ENCODE data around the gene NDUFAB1. TPM values are rescaled to one million over a fixed set of nuclear protein-coding genes. Genes with fewer than 3 reads are reported as not detected.

NDUFAB1 gene
- polyA plus RNA-seq, 2 of the 4 experiments (the other 2 are of a cell fraction) = 167 to 277 TPM

DNA sequence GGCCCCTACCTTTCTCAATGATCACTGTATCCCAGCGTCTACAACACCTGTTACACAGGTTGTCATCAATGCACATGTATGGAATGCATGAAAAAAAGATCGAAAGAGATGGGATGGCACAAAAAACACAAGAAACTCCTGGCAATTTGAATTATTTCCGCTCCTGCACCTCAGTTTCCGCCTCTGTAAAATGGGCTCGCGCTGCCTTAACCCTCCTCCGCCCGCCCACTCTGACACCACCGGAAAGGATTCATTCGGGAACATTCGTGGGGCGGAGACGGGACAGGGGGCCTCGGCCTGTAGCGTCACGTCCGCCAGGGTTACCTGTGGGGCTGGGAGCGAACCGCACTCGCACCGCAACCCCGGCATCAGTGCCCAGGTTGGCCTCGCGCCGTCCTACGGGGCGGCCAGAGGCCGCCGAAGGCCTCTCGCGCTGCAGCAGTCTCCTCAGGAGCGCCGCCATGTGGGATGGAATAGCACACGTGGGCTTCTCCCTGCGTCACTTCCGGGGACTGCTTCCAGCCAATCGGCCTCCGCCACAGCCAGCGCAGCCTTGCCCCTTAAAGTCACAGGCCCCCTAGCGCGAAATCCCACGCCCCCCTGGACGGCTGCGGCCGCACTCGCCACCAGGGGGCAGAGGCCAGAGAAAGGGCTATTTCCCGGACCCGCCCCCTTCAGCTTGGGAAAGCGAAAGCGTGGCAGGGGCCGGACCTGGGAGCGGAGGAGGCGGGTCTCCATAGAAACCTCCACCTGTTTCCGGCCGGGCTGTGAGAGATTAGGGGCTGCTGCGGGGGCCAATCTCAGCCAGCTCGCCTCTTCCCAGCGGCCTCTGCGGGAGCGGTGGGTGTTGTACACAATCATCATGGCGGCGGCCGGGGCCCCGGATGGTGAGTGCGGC, 39.0 kb downstream of the NDUFAB1 start, which contains the start of the genes EARS2 and UBFD1 (continued):
- TF ChIP-seq, protein P1, sequence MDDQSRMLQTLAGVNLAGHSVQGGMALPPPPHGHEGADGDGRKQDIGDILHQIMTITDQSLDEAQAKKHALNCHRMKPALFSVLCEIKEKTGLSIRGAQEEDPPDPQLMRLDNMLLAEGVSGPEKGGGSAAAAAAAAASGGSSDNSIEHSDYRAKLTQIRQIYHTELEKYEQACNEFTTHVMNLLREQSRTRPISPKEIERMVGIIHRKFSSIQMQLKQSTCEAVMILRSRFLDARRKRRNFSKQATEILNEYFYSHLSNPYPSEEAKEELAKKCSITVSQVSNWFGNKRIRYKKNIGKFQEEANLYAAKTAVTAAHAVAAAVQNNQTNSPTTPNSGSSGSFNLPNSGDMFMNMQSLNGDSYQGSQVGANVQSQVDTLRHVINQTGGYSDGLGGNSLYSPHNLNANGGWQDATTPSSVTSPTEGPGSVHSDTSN (IDR thresholded peaks at IDR 0.05) = peak; percentile 91
- TF ChIP-seq BHLHE40 (IDR thresholded peaks at IDR 0.05; ENCODE audit: low read depth, low read length) (no peak), HDAC2 (IDR thresholded peaks at IDR 0.05) (peak; percentile 100), ZSCAN20 (CRISPR knock-in tag; IDR thresholded peaks at IDR 0.05) (peak; percentile 57; the same call in 1 of the 2 replicates), EP300 (IDR thresholded peaks at IDR 0.05) (no peak), SMC3 (IDR thresholded peaks at IDR 0.05) (peak; percentile 69), RFX5 (IDR thresholded peaks at IDR 0.05) (peak; percentile 53), EHF (CRISPR knock-in tag; IDR thresholded peaks at IDR 0.05) (0 out of 2 replicates have a peak, but pooled peaks have one; percentile 33), FOSB (CRISPR knock-in tag; IDR thresholded peaks at IDR 0.05) (peak; percentile 66), HEYL (CRISPR knock-in tag; IDR thresholded peaks at IDR 0.05) (peak; percentile 76; the same call in 1 of the 2 replicates), KDM5A (IDR thresholded peaks at IDR 0.05) (peak; percentile 59), NR3C1 (IDR thresholded peaks at IDR 0.05) (no peak), POLR2A (IDR thresholded peaks at IDR 0.05; ENCODE audit: low read length) (peak; percentile 57; the same call in 1 of the 2 replicates)
- TF ChIP-seq, protein P2, sequence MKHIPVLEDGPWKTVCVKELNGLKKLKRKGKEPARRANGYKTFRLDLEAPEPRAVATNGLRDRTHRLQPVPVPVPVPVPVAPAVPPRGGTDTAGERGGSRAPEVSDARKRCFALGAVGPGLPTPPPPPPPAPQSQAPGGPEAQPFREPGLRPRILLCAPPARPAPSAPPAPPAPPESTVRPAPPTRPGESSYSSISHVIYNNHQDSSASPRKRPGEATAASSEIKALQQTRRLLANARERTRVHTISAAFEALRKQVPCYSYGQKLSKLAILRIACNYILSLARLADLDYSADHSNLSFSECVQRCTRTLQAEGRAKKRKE (CRISPR knock-in tag; IDR thresholded peaks at IDR 0.05; ENCODE audit: low read depth) = no peak
- TF ChIP-seq, protein P3, sequence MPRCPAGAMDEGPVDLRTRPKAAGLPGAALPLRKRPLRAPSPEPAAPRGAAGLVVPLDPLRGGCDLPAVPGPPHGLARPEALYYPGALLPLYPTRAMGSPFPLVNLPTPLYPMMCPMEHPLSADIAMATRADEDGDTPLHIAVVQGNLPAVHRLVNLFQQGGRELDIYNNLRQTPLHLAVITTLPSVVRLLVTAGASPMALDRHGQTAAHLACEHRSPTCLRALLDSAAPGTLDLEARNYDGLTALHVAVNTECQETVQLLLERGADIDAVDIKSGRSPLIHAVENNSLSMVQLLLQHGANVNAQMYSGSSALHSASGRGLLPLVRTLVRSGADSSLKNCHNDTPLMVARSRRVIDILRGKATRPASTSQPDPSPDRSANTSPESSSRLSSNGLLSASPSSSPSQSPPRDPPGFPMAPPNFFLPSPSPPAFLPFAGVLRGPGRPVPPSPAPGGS (IDR thresholded peaks at IDR 0.05) = peak; percentile 71; the same call in 1 of the 3 replicates
- TF ChIP-seq, protein P4, sequence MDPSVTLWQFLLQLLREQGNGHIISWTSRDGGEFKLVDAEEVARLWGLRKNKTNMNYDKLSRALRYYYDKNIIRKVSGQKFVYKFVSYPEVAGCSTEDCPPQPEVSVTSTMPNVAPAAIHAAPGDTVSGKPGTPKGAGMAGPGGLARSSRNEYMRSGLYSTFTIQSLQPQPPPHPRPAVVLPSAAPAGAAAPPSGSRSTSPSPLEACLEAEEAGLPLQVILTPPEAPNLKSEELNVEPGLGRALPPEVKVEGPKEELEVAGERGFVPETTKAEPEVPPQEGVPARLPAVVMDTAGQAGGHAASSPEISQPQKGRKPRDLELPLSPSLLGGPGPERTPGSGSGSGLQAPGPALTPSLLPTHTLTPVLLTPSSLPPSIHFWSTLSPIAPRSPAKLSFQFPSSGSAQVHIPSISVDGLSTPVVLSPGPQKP (IDR thresholded peaks at IDR 0.05; ENCODE audit: low read depth, low read length) = no peak
- TF ChIP-seq, protein P5, sequence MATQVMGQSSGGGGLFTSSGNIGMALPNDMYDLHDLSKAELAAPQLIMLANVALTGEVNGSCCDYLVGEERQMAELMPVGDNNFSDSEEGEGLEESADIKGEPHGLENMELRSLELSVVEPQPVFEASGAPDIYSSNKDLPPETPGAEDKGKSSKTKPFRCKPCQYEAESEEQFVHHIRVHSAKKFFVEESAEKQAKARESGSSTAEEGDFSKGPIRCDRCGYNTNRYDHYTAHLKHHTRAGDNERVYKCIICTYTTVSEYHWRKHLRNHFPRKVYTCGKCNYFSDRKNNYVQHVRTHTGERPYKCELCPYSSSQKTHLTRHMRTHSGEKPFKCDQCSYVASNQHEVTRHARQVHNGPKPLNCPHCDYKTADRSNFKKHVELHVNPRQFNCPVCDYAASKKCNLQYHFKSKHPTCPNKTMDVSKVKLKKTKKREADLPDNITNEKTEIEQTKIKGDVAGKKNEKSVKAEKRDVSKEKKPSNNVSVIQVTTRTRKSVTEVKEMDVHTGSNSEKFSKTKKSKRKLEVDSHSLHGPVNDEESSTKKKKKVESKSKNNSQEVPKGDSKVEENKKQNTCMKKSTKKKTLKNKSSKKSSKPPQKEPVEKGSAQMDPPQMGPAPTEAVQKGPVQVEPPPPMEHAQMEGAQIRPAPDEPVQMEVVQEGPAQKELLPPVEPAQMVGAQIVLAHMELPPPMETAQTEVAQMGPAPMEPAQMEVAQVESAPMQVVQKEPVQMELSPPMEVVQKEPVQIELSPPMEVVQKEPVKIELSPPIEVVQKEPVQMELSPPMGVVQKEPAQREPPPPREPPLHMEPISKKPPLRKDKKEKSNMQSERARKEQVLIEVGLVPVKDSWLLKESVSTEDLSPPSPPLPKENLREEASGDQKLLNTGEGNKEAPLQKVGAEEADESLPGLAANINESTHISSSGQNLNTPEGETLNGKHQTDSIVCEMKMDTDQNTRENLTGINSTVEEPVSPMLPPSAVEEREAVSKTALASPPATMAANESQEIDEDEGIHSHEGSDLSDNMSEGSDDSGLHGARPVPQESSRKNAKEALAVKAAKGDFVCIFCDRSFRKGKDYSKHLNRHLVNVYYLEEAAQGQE (IDR thresholded peaks at IDR 0.05) = no peak
- TF ChIP-seq, protein P6, sequence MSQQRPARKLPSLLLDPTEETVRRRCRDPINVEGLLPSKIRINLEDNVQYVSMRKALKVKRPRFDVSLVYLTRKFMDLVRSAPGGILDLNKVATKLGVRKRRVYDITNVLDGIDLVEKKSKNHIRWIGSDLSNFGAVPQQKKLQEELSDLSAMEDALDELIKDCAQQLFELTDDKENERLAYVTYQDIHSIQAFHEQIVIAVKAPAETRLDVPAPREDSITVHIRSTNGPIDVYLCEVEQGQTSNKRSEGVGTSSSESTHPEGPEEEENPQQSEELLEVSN (IDR thresholded peaks at IDR 0.05; ENCODE audit: borderline replicate concordance, low read depth) = peak; percentile 35; the same call in 1 of the 2 replicates
- TF ChIP-seq, protein P7, sequence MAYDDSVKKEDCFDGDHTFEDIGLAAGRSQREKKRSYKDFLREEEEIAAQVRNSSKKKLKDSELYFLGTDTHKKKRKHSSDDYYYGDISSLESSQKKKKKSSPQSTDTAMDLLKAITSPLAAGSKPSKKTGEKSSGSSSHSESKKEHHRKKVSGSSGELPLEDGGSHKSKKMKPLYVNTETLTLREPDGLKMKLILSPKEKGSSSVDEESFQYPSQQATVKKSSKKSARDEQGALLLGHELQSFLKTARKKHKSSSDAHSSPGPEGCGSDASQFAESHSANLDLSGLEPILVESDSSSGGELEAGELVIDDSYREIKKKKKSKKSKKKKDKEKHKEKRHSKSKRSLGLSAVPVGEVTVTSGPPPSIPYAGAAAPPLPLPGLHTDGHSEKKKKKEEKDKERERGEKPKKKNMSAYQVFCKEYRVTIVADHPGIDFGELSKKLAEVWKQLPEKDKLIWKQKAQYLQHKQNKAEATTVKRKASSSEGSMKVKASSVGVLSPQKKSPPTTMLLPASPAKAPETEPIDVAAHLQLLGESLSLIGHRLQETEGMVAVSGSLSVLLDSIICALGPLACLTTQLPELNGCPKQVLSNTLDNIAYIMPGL (CRISPR knock-in tag; IDR thresholded peaks at IDR 0.05; ENCODE audit: borderline replicate concordance) = peak; percentile 80; the same call in 1 of the 2 replicates
